ENCODE measurements around the gene ETS1.
A peak's percentile ranks its signal among the peaks of the same experiment; 100 is the strongest.

Gene ETS1

GRCh38 chr11:128630367-128631230 is 43.2 kb upstream of the ETS1 start:
- H3K4me1 ChIP-seq (ENCODE audit: low read depth, poor library complexity, severe bottlenecking) = peaks cover 54% of the 10 kb centered on the region
- no peaks in the 10 kb centered on the region for H3K36me3 ChIP-seq (ENCODE audit: insufficient read depth)
- H2AFZ ChIP-seq (ENCODE audit: low read depth) = peak overlapping the region; percentile 72; the same call in 1 of the 2 replicates
- no peaks in the 10 kb centered on the region for H3K27me3 ChIP-seq (ENCODE audit: insufficient read depth, low read depth)
- peak overlapping the region; percentile 6; the same call in 1 of the 2 replicates for H3K27ac ChIP-seq
- no peaks in the 10 kb centered on the region for H3K79me2 ChIP-seq (ENCODE audit: insufficient read depth, low read depth)
- peak overlapping the region; percentile 67 for H3K4me2 ChIP-seq
- no peaks in the 10 kb centered on the region for H4K20me1 ChIP-seq (ENCODE audit: insufficient read depth)
- H3K9ac ChIP-seq = no peak overlapping the region; the same call in 1 of the 2 replicates
- TF ChIP-seq CTCF (conservative IDR thresholded peaks at IDR 0.05; ENCODE audit: low read depth, low read length) = peak; percentile 88
- no peak overlapping the region for H3K4me3 ChIP-seq (IDR thresholded peaks at IDR 0.05; ENCODE audit: insufficient read depth, low read depth, low read length)

DNA sequence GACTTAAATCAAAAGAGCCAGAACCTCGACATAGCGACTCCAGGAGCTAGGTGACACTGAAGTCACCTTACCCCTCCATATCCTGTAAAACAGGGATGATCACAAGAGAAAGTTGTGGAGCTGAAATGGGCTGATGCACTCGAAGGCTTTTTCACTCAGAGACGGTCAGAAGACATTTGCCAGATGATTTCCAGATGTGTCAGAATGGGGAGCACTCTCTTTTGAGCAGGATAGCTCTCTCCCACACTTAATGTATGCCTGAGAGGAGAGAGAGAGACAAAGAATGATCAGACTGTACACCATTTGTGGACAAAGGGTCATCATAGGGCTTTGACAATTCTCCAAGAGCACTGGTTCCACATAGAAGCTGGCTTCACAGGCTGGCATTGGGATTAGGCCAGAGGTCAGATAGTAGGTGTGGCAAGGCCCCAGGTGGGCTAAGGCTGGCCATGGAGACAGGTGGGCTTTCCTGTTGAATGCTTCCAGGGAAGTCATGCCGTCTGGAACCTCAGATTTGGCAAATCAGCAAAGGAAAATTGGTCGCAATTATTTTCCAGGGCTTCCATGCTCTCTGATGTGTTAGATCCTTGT is 42.3 kb upstream of the ETS1 start:
- H3K9ac ChIP-seq = no peak overlapping the region; the same call in 1 of the 2 replicates
- peak overlapping the region; percentile 67 for H3K4me2 ChIP-seq
- H3K27ac ChIP-seq = no peak overlapping the region
- TF ChIP-seq CTCF (conservative IDR thresholded peaks at IDR 0.05; ENCODE audit: low read depth, low read length) = no peak
- H3K79me2 ChIP-seq (ENCODE audit: insufficient read depth, low read depth) = no peaks in the 10 kb centered on the region
- H3K27me3 ChIP-seq (ENCODE audit: insufficient read depth, low read depth) = no peaks in the 10 kb centered on the region
- peaks cover 64% of the 10 kb centered on the region for H3K4me1 ChIP-seq (ENCODE audit: low read depth, poor library complexity, severe bottlenecking)
- peak overlapping the region; percentile 72 for H2AFZ ChIP-seq (ENCODE audit: low read depth)
- no peaks in the 10 kb centered on the region for H3K36me3 ChIP-seq (ENCODE audit: insufficient read depth)
- H4K20me1 ChIP-seq (ENCODE audit: insufficient read depth) = no peaks in the 10 kb centered on the region
- no peak overlapping the region for H3K4me3 ChIP-seq (IDR thresholded peaks at IDR 0.05; ENCODE audit: insufficient read depth, low read depth, low read length)

GRCh38 chr11:128628686-128629085 is 41.3 kb upstream of the ETS1 start:
- Histone ChIP-seq H3K9ac (no peak overlapping the region), H2AFZ (ENCODE audit: low read depth) (no peak overlapping the region), H3K79me2 (ENCODE audit: insufficient read depth, low read depth) (no peaks in the 10 kb centered on the region), H3K4me2 (no peak overlapping the region), H3K4me1 (ENCODE audit: low read depth, poor library complexity, severe bottlenecking) (peaks cover 72% of the 10 kb centered on the region), H3K27me3 (ENCODE audit: insufficient read depth, low read depth) (no peaks in the 10 kb centered on the region), H4K20me1 (ENCODE audit: insufficient read depth) (no peaks in the 10 kb centered on the region), H3K27ac (no peak overlapping the region), H3K36me3 (ENCODE audit: insufficient read depth) (no peaks in the 10 kb centered on the region), H3K4me3 (IDR thresholded peaks at IDR 0.05; ENCODE audit: insufficient read depth, low read depth, low read length) (no peak overlapping the region)
- no peak for TF ChIP-seq CTCF (conservative IDR thresholded peaks at IDR 0.05; ENCODE audit: low read depth, low read length)

DNA sequence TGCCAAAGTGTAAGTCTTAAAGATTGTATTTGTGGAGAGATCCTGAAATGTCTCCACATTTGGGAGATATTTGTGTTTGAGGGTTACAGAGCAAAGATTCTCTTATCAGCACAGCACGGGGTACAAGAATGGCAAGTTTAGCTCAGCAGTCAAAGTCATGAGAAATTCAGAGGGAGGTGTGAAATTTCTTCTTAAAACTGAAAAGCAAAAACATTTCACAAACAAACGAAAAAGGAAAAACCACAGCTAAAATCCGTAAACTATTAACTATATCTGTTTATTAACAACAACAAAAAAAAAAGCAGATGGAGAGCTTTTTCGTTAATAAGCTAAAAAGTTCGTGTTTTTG is 40.9 kb upstream of the ETS1 start:
- no peak for TF ChIP-seq CTCF (conservative IDR thresholded peaks at IDR 0.05; ENCODE audit: low read depth, low read length)
- Histone ChIP-seq H3K4me2 (no peak overlapping the region), H2AFZ (ENCODE audit: low read depth) (no peak overlapping the region), H3K27ac (no peak overlapping the region), H3K27me3 (ENCODE audit: insufficient read depth, low read depth) (no peaks in the 10 kb centered on the region), H3K4me3 (IDR thresholded peaks at IDR 0.05; ENCODE audit: insufficient read depth, low read depth, low read length) (no peak overlapping the region), H3K79me2 (ENCODE audit: insufficient read depth, low read depth) (no peaks in the 10 kb centered on the region), H3K9ac (no peak overlapping the region), H4K20me1 (ENCODE audit: insufficient read depth) (no peaks in the 10 kb centered on the region), H3K4me1 (ENCODE audit: low read depth, poor library complexity, severe bottlenecking) (peaks cover 76% of the 10 kb centered on the region), H3K36me3 (ENCODE audit: insufficient read depth) (no peaks in the 10 kb centered on the region)
